Sigmoid colon (tissue), 4 donors: ENCODE data around the gene HLA-DOB.

Experiments
- CTCF ChIP-seq, 4 experiments: fragments of 450-650 bp in 3 of 4; fragments of 200-600 bp in 1 of 4; IDR thresholded peaks; one replicate each; pipeline ENCODE4 v1.5.1; 2016 to 2019; ENCODE audit warnings: antibody characterized with exemption in 4 of 4, mild to moderate bottlenecking in 3 of 4, moderate library complexity in 2 of 4
- POLR2A ChIP-seq, 2 donors: fragments of 450-650 bp; IDR thresholded peaks; one replicate each; pipeline ENCODE4 v1.6.1; 2016; ENCODE audit warnings: antibody characterized with exemption in 2 of 2, mild to moderate bottlenecking in 2 of 2, moderate library complexity in 2 of 2
- POLR2AphosphoS5 ChIP-seq, 4 donors: sonication (generic); formaldehyde crosslinking; IDR thresholded peaks; one replicate each; pipeline ENCODE4 v1.6.1; 2017; ENCODE audit warnings: antibody characterized with exemption in 4 of 4

GRCh38 chr6:32851025-32851424 lies 34.2 kb upstream of the HLA-DOB start:
- no peak for TF ChIP-seq POLR2AphosphoS5 (IDR thresholded peaks at IDR 0.05)
- TF ChIP-seq POLR2A (IDR thresholded peaks at IDR 0.05), result no peak
- TF ChIP-seq CTCF (IDR thresholded peaks at IDR 0.05), result no peak
